ENCODE results near the gene ST6GALNAC4. TPM values are rescaled to one million over a fixed set of nuclear protein-coding genes. Genes with fewer than 3 reads are reported as not detected.
A peak's percentile ranks its signal among the peaks of the same experiment; 100 is the strongest.

The ST6GALNAC4 gene
- total RNA-seq, 4 donors from 2014 or later, result 12.5 to 33.0 (median 23.8) TPM

DNA sequence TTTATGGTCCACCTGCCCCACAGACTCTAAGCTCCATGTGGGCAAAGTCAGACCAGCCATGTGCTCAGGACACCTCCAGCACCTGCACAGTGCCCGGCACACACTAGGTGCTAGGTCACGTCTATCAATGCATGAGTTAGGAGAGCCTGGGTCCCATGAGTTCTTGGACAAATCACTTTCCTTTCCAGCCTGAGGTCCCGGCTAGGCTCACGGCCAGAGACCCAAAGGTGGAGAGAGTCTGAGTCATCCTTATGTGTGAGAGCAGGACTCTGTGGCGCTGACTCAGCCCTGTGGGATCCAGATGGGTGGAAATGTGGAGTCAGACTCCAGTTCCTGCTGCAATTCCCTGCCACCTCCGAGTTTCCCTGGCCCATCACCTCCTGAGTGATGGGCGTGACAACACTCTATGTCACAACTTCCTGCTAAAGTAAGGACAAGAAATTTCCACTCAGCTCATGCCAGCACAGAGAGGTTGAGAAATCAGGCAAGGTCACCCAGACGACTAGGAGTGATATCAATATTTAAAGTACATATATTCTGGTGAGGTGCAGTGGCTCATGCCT, 2.5 kb upstream of the ST6GALNAC4 start:
- TF ChIP-seq, protein P1, sequence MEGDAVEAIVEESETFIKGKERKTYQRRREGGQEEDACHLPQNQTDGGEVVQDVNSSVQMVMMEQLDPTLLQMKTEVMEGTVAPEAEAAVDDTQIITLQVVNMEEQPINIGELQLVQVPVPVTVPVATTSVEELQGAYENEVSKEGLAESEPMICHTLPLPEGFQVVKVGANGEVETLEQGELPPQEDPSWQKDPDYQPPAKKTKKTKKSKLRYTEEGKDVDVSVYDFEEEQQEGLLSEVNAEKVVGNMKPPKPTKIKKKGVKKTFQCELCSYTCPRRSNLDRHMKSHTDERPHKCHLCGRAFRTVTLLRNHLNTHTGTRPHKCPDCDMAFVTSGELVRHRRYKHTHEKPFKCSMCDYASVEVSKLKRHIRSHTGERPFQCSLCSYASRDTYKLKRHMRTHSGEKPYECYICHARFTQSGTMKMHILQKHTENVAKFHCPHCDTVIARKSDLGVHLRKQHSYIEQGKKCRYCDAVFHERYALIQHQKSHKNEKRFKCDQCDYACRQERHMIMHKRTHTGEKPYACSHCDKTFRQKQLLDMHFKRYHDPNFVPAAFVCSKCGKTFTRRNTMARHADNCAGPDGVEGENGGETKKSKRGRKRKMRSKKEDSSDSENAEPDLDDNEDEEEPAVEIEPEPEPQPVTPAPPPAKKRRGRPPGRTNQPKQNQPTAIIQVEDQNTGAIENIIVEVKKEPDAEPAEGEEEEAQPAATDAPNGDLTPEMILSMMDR (IDR thresholded peaks at IDR 0.05), result no peak
- no peak for TF ChIP-seq POLR2A (IDR thresholded peaks at IDR 0.05)
- Histone ChIP-seq H3K4me1 (peaks cover 47 to 77% (median 50%) of the 10 kb centered on the region in 3 donors), H3K4me3 (no peak overlapping the region), H3K36me3 (peaks cover 0 to 5% (median 0%) of the 10 kb centered on the region in 3 donors), H3K27me3 (peaks cover 0 to 5% (median 0%) of the 10 kb centered on the region in 4 donors), H3K27ac (peak overlapping the region; percentile 65 to 87 (median 77)), H3K9me3 (no peaks in the 10 kb centered on the region)
- 21 to 22% methylated on average over 3 to 6 of the region's 8 CpGs for WGBS, 2 donors
- DNase-seq, result no peak
- intact Hi-C loops (cut with DNase I), result no loop called here

DNA sequence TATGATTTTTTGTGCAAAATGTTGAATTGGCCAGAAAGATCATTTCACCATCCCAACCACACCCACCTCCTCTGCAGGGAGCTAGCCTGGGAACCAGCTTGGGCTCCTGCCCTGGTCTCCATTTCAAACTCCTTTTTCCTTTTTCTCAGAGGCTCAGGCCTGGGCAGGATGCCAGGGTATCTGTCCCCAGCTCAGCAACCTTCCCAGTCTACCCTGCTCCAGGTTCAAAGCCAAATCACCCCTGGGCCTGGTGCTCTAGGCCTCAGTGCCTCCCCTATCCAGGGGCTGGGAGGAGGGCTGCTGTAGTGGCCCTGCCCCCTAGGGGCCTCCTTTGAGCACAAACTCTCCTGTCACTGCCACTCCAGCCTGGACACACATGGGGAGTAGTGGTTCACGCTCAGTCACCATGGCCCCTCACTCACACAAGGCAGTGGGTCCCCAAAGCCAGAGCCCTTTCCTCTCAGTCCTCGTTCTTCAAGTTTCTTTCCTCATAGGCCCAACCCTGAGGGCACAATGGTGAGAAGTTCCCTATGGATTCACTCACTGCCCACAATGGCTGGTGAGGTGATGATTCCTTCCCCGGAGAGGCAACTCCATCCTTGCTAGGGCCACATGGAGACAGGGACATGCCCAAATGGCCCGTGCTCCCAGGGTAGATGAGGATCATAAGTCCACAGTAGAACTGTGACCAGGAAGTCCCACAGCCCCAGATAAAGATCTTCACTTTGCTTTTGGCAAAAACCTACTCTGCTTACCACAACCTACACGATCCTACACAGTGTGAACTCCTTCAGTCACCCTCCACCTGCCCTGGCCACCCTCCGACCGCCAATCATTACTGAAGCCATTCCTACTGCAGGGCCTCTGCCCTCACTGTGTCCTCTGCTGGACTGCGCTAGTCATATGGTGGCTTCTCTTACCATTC, 1.6 kb upstream of the ST6GALNAC4 start:
- no peak for DNase-seq
- peaks cover 0 to 5% (median 0%) of the 10 kb centered on the region in 4 donors for H3K27me3 ChIP-seq
- intact Hi-C loops (cut with DNase I), result no loop called here

DNA sequence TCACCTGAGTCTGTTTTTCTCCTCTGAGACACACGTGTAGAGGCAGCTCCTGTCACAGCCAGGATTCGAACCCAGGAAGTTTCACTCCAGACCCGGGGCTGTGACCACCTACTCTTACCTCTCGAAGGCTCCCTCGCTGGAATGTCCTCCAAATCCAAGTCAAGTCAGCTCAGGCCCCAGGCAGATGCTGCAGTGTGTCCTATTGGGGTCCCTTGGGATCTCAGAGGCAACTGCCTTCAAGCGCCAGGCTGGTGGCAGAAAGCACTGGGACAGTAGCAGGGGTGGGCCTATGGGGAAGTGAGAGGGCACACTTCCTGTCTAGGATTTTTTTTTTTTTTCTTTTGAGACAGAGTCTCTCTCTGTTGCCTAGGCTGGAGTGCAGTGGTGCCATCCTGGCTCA, 762 bp upstream of the ST6GALNAC4 start:
- Histone ChIP-seq H3K27me3 (peaks cover 0 to 5% (median 0%) of the 10 kb centered on the region in 4 donors), H3K4me1 (peaks cover 47 to 77% (median 50%) of the 10 kb centered on the region in 3 donors), H3K36me3 (peaks cover 0 to 17% (median 0%) of the 10 kb centered on the region in 3 donors), H3K9me3 (no peaks in the 10 kb centered on the region), H3K27ac (peak overlapping the region; percentile 65 to 87 (median 77)), H3K4me3 (peak overlapping the region in 2 of 4 donors; percentile 66 to 81)
- 54 to 62% methylated on average over 5 to 6 of the region's 6 CpGs for WGBS, 2 donors
- no peak for DNase-seq
- TF ChIP-seq POLR2A (IDR thresholded peaks at IDR 0.05), result no peak
- TF ChIP-seq, protein P1 (IDR thresholded peaks at IDR 0.05), result no peak
- intact Hi-C loops (cut with DNase I), result no loop called here

More for the DNA sequence above, 1.6 kb upstream of the ST6GALNAC4 start:
- TF ChIP-seq POLR2A (IDR thresholded peaks at IDR 0.05), result no peak
- TF ChIP-seq, protein P1 (IDR thresholded peaks at IDR 0.05), result peak in 2 of 6 experiments; percentile 13 to 16
- Histone ChIP-seq H3K9me3 (no peaks in the 10 kb centered on the region), H3K27ac (peak overlapping the region; percentile 65 to 87 (median 77)), H3K4me1 (peaks cover 47 to 77% (median 50%) of the 10 kb centered on the region in 3 donors), H3K36me3 (peaks cover 0 to 9% (median 0%) of the 10 kb centered on the region in 3 donors), H3K4me3 (no peak overlapping the region)
- WGBS, 2 donors, result 69 to 83% methylated on average over 6 to 8 of the region's 8 CpGs

DNA sequence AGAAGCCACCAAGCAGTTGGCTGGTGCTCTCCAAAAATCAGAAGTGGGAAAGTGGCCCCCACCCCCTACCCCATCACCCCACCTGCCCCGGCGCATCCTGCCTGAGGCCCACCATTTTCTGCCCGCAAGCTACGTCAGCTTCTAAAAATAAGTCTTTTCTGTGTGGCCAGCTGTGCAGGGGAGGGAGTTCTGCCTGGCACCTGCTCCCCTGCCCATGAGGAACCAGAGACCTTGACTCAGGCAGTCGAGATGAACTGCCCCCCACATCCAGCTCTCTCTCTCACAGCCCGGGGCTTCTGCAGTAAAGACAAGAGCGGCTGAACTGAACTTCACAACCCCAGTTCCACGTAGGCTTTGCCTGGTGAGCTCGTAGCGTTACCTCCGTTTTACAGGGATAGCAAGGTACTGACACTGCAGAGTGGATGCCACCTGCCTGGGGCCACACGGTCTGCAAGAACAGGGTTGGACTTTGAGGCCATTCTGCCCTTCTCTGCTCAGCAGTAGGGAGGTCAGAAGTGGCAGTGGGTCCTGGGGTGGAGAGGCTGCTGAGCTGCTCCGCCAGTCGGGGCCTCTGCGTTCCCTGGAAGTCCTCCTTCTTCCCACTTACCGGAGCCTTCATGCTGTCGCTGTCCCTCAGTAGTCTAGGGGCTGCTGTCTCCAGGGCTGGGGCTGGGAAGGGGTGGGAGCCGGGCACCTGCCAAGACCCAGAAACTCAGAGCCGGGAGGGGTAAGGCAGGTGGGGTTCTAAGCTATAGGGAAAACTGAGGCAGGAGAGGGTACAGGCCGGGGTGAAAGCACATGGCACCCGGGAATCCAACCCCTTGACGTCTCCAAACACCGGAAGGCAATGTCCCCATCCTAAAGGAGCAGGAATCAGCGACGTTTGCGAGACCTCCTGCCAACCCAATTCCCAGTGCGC, 781 bp downstream of the ST6GALNAC4 start:
- H3K4me1 ChIP-seq, result peaks cover 38 to 68% (median 44%) of the 10 kb centered on the region in 3 donors
- 23 to 40% methylated on average over 7 to 15 of the region's 27 CpGs for WGBS, 2 donors
- intact Hi-C loops (cut with DNase I), result no loop called here

More for the DNA sequence above, 781 bp downstream of the ST6GALNAC4 start:
- Histone ChIP-seq H3K4me3 (peak overlapping the region; percentile 35 to 81 (median 68)), H3K9me3 (no peaks in the 10 kb centered on the region), H3K36me3 (peaks cover 2 to 33% (median 11%) of the 10 kb centered on the region in 3 donors), H3K27ac (peak overlapping the region; percentile 65 to 87 (median 73)), H3K27me3 (no peaks in the 10 kb centered on the region)
- TF ChIP-seq, protein P1 (IDR thresholded peaks at IDR 0.05), result no peak
- peak in 1 of 4 donors; percentile 53 for TF ChIP-seq POLR2A (IDR thresholded peaks at IDR 0.05)
- DNase-seq, result no peak

Measured in esophagus squamous epithelium (tissue), 5 donors.